ENCODE data around the gene LYRM1. TPM values are rescaled to one million over a fixed set of nuclear protein-coding genes. Genes with fewer than 3 reads are reported as not detected.

LYRM1 gene
- 10 to 100 TPM; 16.4 to 25.2 (median 17.3) TPM for total RNA-seq
- long read RNA-seq, donor 1, transcript LYRM1-204 (4 exons, 1,558 nt) = minor isoform, 5 of 26 reads
- long read RNA-seq, donor 1, transcript LYRM1-208 (4 exons, 460 nt) = major isoform, 10 of 26 reads
- long read RNA-seq, donor 1, partial matches to known transcripts = 0 of 26 reads
- long read RNA-seq, donor 1, other reads (novel, unspliced or antisense) = 6 of 26 reads
- long read RNA-seq, donor 2, transcript LYRM1-208 (4 exons, 460 nt) = major isoform, 8 of 16 reads
- long read RNA-seq, donor 2, partial matches to known transcripts = 2 of 16 reads
- long read RNA-seq, donor 2, other reads (novel, unspliced or antisense) = 4 of 16 reads

GRCh38 chr16:20900299-20901067, at the start of gene LYRM1, which contains the start of gene DCUN1D3:
Gene LYRM1 (plus strand): TSS chr16:20900771. CDS start chr16:20915556, 14,785 bp downstream.
Gene DCUN1D3 (minus strand): TSS chr16:20900358. CDS start chr16:20862538, 37,820 bp downstream.
- no peaks in the 10 kb centered on the region for H3K9me3 ChIP-seq
- intact Hi-C loops (cut with DNase I, micrococcal nuclease) = no loop called here
- DNase-seq (peak; percentile 95 to 97 (median 96)), ATAC-seq (peak; percentile 92)
- TF ChIP-seq, protein P1, sequence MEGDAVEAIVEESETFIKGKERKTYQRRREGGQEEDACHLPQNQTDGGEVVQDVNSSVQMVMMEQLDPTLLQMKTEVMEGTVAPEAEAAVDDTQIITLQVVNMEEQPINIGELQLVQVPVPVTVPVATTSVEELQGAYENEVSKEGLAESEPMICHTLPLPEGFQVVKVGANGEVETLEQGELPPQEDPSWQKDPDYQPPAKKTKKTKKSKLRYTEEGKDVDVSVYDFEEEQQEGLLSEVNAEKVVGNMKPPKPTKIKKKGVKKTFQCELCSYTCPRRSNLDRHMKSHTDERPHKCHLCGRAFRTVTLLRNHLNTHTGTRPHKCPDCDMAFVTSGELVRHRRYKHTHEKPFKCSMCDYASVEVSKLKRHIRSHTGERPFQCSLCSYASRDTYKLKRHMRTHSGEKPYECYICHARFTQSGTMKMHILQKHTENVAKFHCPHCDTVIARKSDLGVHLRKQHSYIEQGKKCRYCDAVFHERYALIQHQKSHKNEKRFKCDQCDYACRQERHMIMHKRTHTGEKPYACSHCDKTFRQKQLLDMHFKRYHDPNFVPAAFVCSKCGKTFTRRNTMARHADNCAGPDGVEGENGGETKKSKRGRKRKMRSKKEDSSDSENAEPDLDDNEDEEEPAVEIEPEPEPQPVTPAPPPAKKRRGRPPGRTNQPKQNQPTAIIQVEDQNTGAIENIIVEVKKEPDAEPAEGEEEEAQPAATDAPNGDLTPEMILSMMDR (IDR thresholded peaks at IDR 0.05) = no peak
- peak within 1 kb of the TSS; percentile 73 for H3K4me3 ChIP-seq
- peaks cover 36% of the 10 kb centered on the region for H3K4me1 ChIP-seq (ENCODE audit: low read depth)
- no peaks in the 10 kb centered on the region for H3K36me3 ChIP-seq (ENCODE audit: low read depth)

- Histone ChIP-seq H3K4me1 (ENCODE audit: low read depth) (peaks cover 4% of the 10 kb centered on the region), H3K36me3 (ENCODE audit: low read depth) (no peaks in the 10 kb centered on the region), H3K9me3 (no peaks in the 10 kb centered on the region), H3K4me3 (no peak overlapping the region)
- TF ChIP-seq, protein P1 (IDR thresholded peaks at IDR 0.05) = no peak
- intact Hi-C loops (cut with DNase I, micrococcal nuclease) = loop anchor here in 1 of 2 donors (1.0 kb wide), 1 partner anchor 232 kb away; no protein-coding TSS in a partner anchor
- DNase-seq (no peak), ATAC-seq (no peak)
Observed at GRCh38 chr16:20850981-20851380, 49.6 kb upstream of the LYRM1 start.

GRCh38 chr16:20851601-20852000, 49.0 kb upstream of the LYRM1 start:
- no peaks in the 10 kb centered on the region for H3K36me3 ChIP-seq (ENCODE audit: low read depth)
- DNase-seq (peak; percentile 41 to 64 (median 42)), ATAC-seq (peak; percentile 83)
- H3K4me1 ChIP-seq (ENCODE audit: low read depth) = peaks cover 4% of the 10 kb centered on the region
- TF ChIP-seq, protein P1 (IDR thresholded peaks at IDR 0.05) = no peak
- H3K4me3 ChIP-seq = no peak overlapping the region
- intact Hi-C loops (cut with DNase I, micrococcal nuclease) = no loop called here
- H3K9me3 ChIP-seq = no peaks in the 10 kb centered on the region

DNA sequence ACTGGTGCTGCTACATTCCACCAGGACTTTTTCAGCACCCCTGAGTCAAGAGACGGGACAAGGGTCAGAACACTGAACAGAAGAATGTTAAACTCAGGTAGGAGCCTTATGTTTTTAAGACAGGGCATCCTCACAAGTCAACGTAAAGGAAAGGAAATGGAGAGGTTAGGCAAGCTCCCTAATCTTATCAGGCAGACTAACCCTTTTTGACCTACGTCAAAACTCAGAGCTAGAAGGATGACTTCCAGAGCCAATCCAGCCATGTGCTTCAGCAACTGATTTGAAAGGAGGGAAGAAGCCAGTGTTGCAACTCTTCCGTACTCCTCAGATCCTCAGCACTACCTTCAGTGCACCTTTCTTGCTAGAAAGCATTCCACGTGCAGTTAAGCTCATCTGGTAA, 47.4 kb upstream of the LYRM1 start:
- ATAC-seq (no peak), DNase-seq (no peak)
- TF ChIP-seq, protein P1 (IDR thresholded peaks at IDR 0.05) = no peak
- Histone ChIP-seq H3K4me1 (ENCODE audit: low read depth) (peaks cover 4% of the 10 kb centered on the region), H3K4me3 (no peak overlapping the region), H3K36me3 (ENCODE audit: low read depth) (no peaks in the 10 kb centered on the region), H3K9me3 (no peaks in the 10 kb centered on the region)
- intact Hi-C loops (cut with DNase I, micrococcal nuclease) = no loop called here

GRCh38 chr16:20853981-20854620, 46.5 kb upstream of the LYRM1 start:
- TF ChIP-seq, protein P1 (IDR thresholded peaks at IDR 0.05) = no peak
- Histone ChIP-seq H3K9me3 (no peaks in the 10 kb centered on the region), H3K36me3 (ENCODE audit: low read depth) (no peaks in the 10 kb centered on the region), H3K4me3 (no peak overlapping the region), H3K4me1 (ENCODE audit: low read depth) (peaks cover 4% of the 10 kb centered on the region)
- DNase-seq (no peak), ATAC-seq (no peak)
- intact Hi-C loops (cut with DNase I, micrococcal nuclease) = no loop called here
